ENCODE data around the gene CA5A. TPM values are rescaled to one million over a fixed set of nuclear protein-coding genes. Genes with fewer than 3 reads are reported as not detected.

Gene CA5A
- total and polyA plus RNA-seq, 9 of the 15 experiments (the other 6 are each of a cell fraction or from before 2014, with no cell fraction given) = not detected

- peak; percentile 97 for TF ChIP-seq ZBTB9 (CRISPR knock-in tag; IDR thresholded peaks at IDR 0.05)
- no peak for TF ChIP-seq ESRRB (CRISPR knock-in tag; IDR thresholded peaks at IDR 0.05; ENCODE audit: borderline replicate concordance)
- TF ChIP-seq TRIM28 (IDR thresholded peaks at IDR 0.05) = 0 out of 2 replicates have a peak, but pooled peaks have one; percentile 23
- TF ChIP-seq ZSCAN29 (IDR thresholded peaks at IDR 0.05) = no peak
- TF ChIP-seq ARHGAP35 (IDR thresholded peaks at IDR 0.05; ENCODE audit: partially characterized antibody) = no peak
- TF ChIP-seq PHTF2 (CRISPR knock-in tag; IDR thresholded peaks at IDR 0.05) = no peak
- TF ChIP-seq PHB (CRISPR knock-in tag; IDR thresholded peaks at IDR 0.05) = no peak
- no peak for TF ChIP-seq ZNF57 (CRISPR knock-in tag; IDR thresholded peaks at IDR 0.05)
- TF ChIP-seq HLTF (IDR thresholded peaks at IDR 0.05) = peak; percentile 82; the same call in 1 of the 2 replicates
- TF ChIP-seq JUNB (CRISPR knock-in tag; conservative IDR thresholded peaks at IDR 0.05) = peak; percentile 60; the same call in 1 of the 2 replicates
- peak; percentile 98 for TF ChIP-seq MTA2 (IDR thresholded peaks at IDR 0.05; ENCODE audit: low read depth)
- no peak for TF ChIP-seq NUFIP1 (IDR thresholded peaks at IDR 0.05; ENCODE audit: partially characterized antibody)
- TF ChIP-seq EP400 (IDR thresholded peaks at IDR 0.05) = peak; percentile 80
- TF ChIP-seq ZNF436 (CRISPR knock-in tag; IDR thresholded peaks at IDR 0.05) = no peak
- peak; percentile 20; the same call in 1 of the 2 replicates for TF ChIP-seq C11orf30 (IDR thresholded peaks at IDR 0.05; ENCODE audit: low read depth)
- no peak for TF ChIP-seq FOS (IDR thresholded peaks at IDR 0.05; ENCODE audit: extremely low read depth, insufficient read length)
- TF ChIP-seq ATF4 (CRISPR knock-in tag; IDR thresholded peaks at IDR 0.05) = peak; percentile 87
- TF ChIP-seq CXXC5 (CRISPR knock-in tag; IDR thresholded peaks at IDR 0.05) = peak; percentile 100
- no peak for TF ChIP-seq EHMT2 (IDR thresholded peaks at IDR 0.05)
- TF ChIP-seq, protein P1, sequence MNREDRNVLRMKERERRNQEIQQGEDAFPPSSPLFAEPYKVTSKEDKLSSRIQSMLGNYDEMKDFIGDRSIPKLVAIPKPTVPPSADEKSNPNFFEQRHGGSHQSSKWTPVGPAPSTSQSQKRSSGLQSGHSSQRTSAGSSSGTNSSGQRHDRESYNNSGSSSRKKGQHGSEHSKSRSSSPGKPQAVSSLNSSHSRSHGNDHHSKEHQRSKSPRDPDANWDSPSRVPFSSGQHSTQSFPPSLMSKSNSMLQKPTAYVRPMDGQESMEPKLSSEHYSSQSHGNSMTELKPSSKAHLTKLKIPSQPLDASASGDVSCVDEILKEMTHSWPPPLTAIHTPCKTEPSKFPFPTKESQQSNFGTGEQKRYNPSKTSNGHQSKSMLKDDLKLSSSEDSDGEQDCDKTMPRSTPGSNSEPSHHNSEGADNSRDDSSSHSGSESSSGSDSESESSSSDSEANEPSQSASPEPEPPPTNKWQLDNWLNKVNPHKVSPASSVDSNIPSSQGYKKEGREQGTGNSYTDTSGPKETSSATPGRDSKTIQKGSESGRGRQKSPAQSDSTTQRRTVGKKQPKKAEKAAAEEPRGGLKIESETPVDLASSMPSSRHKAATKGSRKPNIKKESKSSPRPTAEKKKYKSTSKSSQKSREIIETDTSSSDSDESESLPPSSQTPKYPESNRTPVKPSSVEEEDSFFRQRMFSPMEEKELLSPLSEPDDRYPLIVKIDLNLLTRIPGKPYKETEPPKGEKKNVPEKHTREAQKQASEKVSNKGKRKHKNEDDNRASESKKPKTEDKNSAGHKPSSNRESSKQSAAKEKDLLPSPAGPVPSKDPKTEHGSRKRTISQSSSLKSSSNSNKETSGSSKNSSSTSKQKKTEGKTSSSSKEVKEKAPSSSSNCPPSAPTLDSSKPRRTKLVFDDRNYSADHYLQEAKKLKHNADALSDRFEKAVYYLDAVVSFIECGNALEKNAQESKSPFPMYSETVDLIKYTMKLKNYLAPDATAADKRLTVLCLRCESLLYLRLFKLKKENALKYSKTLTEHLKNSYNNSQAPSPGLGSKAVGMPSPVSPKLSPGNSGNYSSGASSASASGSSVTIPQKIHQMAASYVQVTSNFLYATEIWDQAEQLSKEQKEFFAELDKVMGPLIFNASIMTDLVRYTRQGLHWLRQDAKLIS (CRISPR knock-in tag; IDR thresholded peaks at IDR 0.05) = peak; percentile 52; the same call in 1 of the 2 replicates
- no peak for TF ChIP-seq MBD1 (CRISPR knock-in tag; IDR thresholded peaks at IDR 0.05)
- peak; percentile 76; the same call in 1 of the 2 replicates for TF ChIP-seq ESRRA (IDR thresholded peaks at IDR 0.05; ENCODE audit: borderline replicate concordance, low read depth)
- peak; percentile 100 for TF ChIP-seq TCF3 (CRISPR knock-in tag; IDR thresholded peaks at IDR 0.05)
Observed at GRCh38 chr16:87854053-87854906, 82.0 kb downstream of the CA5A start (continued).

Data from K562 (cell line).